ENCODE measurements around the gene SOCS7.

The SOCS7 gene

GRCh38 chr17:38449364-38449763, 97.7 kb downstream of the SOCS7 start:
- H2BK12ac ChIP-seq (ENCODE audit: low read length) = no peak overlapping the region
- peak overlapping the region; percentile 93 for H2AK5ac ChIP-seq (ENCODE audit: low read depth, low read length)
- peak overlapping the region; percentile 62 for H2BK5ac ChIP-seq (ENCODE audit: low read length)
- H2BK15ac ChIP-seq (ENCODE audit: low read length) = peak overlapping the region; percentile 53
- peak overlapping the region; percentile 80 for H4K91ac ChIP-seq (ENCODE audit: low read depth, low read length, poor library complexity)
- no peak overlapping the region for H3K4ac ChIP-seq (ENCODE audit: low read length)
- H3K4me1 ChIP-seq (ENCODE audit: control insufficient read depth in 2 of 2, insufficient read depth in 1 of 2, low read depth in 1 of 2, low read length in 2 of 2) = peaks cover 40 to 42% of the 10 kb centered on the region in 2 donors
- H3K4me3 ChIP-seq (ENCODE audit: low read length in 2 of 2) = no peak overlapping the region
- peak overlapping the region; percentile 37 for H3K27ac ChIP-seq (replicated peaks; ENCODE audit: low read length)
- H3K9me3 ChIP-seq (replicated peaks in 1 of 2; ENCODE audit: control insufficient read depth in 2 of 2, insufficient read depth in 1 of 2, low read depth in 1 of 2, low read length in 2 of 2) = no peaks in the 10 kb centered on the region
- H3K79me1 ChIP-seq (ENCODE audit: low read depth, low read length) = peaks cover 1% of the 10 kb centered on the region
- no peaks in the 10 kb centered on the region for H3K36me3 ChIP-seq (replicated peaks in 1 of 2; ENCODE audit: control insufficient read depth in 2 of 2, insufficient read depth in 2 of 2, low read length in 2 of 2)
- H3K27me3 ChIP-seq (ENCODE audit: control insufficient read depth in 3 of 3, insufficient read depth in 3 of 3, low read depth in 1 of 3, low read length in 3 of 3) = peaks cover 0 to 5% (median 0%) of the 10 kb centered on the region in 3 experiments
- H2BK120ac ChIP-seq (ENCODE audit: low read depth, low read length) = peak overlapping the region; percentile 1
- WGBS, 2 donors (ENCODE audit: extremely low coverage in 2 of 2, insufficient read length in 2 of 2, insufficient replicate concordance in 1 of 2) = no CpG with 5 or more reads among the region's 15 CpGs
- peak overlapping the region; percentile 30 for H3K23ac ChIP-seq (ENCODE audit: low read depth, low read length, poor library complexity)
- H3K9ac ChIP-seq (ENCODE audit: low read depth, low read length, poor library complexity) = peak overlapping the region; percentile 7
- no peak overlapping the region for H2AFZ ChIP-seq (ENCODE audit: low read length)
- H4K8ac ChIP-seq (ENCODE audit: low read depth, low read length) = no peak overlapping the region
- H3K4me2 ChIP-seq (ENCODE audit: insufficient read depth, low read length, poor library complexity, severe bottlenecking) = no peak overlapping the region
- DNase-seq (ENCODE audit: low spot score) = no peak
- peak overlapping the region; percentile 84 for H3K18ac ChIP-seq (ENCODE audit: low read length)
- H3K14ac ChIP-seq (ENCODE audit: low read length) = peak overlapping the region; percentile 42

GRCh38 chr17:38450557-38451029, 98.9 kb downstream of the SOCS7 start:
- H3K9me3 ChIP-seq (replicated peaks in 1 of 2; ENCODE audit: control insufficient read depth in 2 of 2, insufficient read depth in 1 of 2, low read depth in 1 of 2, low read length in 2 of 2) = no peaks in the 10 kb centered on the region
- no CpG with 5 or more reads among the region's 6 CpGs for WGBS, 2 donors (ENCODE audit: extremely low coverage in 2 of 2, insufficient read length in 2 of 2, insufficient replicate concordance in 1 of 2)
- peaks cover 3% of the 10 kb centered on the region for H3K79me1 ChIP-seq (ENCODE audit: low read depth, low read length)
- H2BK15ac ChIP-seq (ENCODE audit: low read length) = no peak overlapping the region
- no peak overlapping the region for H2AFZ ChIP-seq (ENCODE audit: low read length)
- H3K4ac ChIP-seq (ENCODE audit: low read length) = no peak overlapping the region
- H2BK12ac ChIP-seq (ENCODE audit: low read length) = no peak overlapping the region
- H3K23ac ChIP-seq (ENCODE audit: low read depth, low read length, poor library complexity) = no peak overlapping the region
- H3K36me3 ChIP-seq (replicated peaks in 1 of 2; ENCODE audit: control insufficient read depth in 2 of 2, insufficient read depth in 2 of 2, low read length in 2 of 2) = no peaks in the 10 kb centered on the region
- no peak overlapping the region for H2BK5ac ChIP-seq (ENCODE audit: low read length)
- no peak overlapping the region for H3K18ac ChIP-seq (ENCODE audit: low read length)
- no peak overlapping the region for H3K4me2 ChIP-seq (ENCODE audit: insufficient read depth, low read length, poor library complexity, severe bottlenecking)
- no peak overlapping the region for H4K8ac ChIP-seq (ENCODE audit: low read depth, low read length)
- no peak overlapping the region for H3K14ac ChIP-seq (ENCODE audit: low read length)
- peak overlapping the region; percentile 82 for H2AK5ac ChIP-seq (ENCODE audit: low read depth, low read length)
- no peak for DNase-seq (ENCODE audit: low spot score)
- peaks cover 0 to 5% (median 0%) of the 10 kb centered on the region in 3 experiments for H3K27me3 ChIP-seq (ENCODE audit: control insufficient read depth in 3 of 3, insufficient read depth in 3 of 3, low read depth in 1 of 3, low read length in 3 of 3)
- H3K27ac ChIP-seq (replicated peaks; ENCODE audit: low read length) = peak overlapping the region; percentile 79
- H4K91ac ChIP-seq (ENCODE audit: low read depth, low read length, poor library complexity) = no peak overlapping the region
- H2BK120ac ChIP-seq (ENCODE audit: low read depth, low read length) = no peak overlapping the region
- H3K9ac ChIP-seq (ENCODE audit: low read depth, low read length, poor library complexity) = no peak overlapping the region
- H3K4me1 ChIP-seq (ENCODE audit: control insufficient read depth in 2 of 2, insufficient read depth in 1 of 2, low read depth in 1 of 2, low read length in 2 of 2) = peaks cover 50 to 54% of the 10 kb centered on the region in 2 donors
- no peak overlapping the region for H3K4me3 ChIP-seq (ENCODE audit: low read length in 2 of 2)

- peak overlapping the region; percentile 79 for H3K27ac ChIP-seq (replicated peaks; ENCODE audit: low read length)
- peak overlapping the region; percentile 73 for H3K9ac ChIP-seq (ENCODE audit: low read depth, low read length, poor library complexity)
- no CpG with 5 or more reads among the region's 10 CpGs for WGBS, 2 donors (ENCODE audit: extremely low coverage in 2 of 2, insufficient read length in 2 of 2, insufficient replicate concordance in 1 of 2)
- H3K36me3 ChIP-seq (replicated peaks in 1 of 2; ENCODE audit: control insufficient read depth in 2 of 2, insufficient read depth in 2 of 2, low read length in 2 of 2) = no peaks in the 10 kb centered on the region
- peak overlapping the region; percentile 19 for H2BK15ac ChIP-seq (ENCODE audit: low read length)
- H4K91ac ChIP-seq (ENCODE audit: low read depth, low read length, poor library complexity) = peak overlapping the region; percentile 25
- peak overlapping the region; percentile 14 for H2BK5ac ChIP-seq (ENCODE audit: low read length)
- peak overlapping the region; percentile 89 for H4K8ac ChIP-seq (ENCODE audit: low read depth, low read length)
- H3K4me2 ChIP-seq (ENCODE audit: insufficient read depth, low read length, poor library complexity, severe bottlenecking) = peak overlapping the region; percentile 47
- peak overlapping the region in 1 of 2 donors; percentile 36 for H3K4me3 ChIP-seq (ENCODE audit: low read length in 2 of 2)
- H3K4ac ChIP-seq (ENCODE audit: low read length) = peak overlapping the region; percentile 39
- peak overlapping the region; percentile 40 for H2BK120ac ChIP-seq (ENCODE audit: low read depth, low read length)
- H3K18ac ChIP-seq (ENCODE audit: low read length) = peak overlapping the region; percentile 97
- H3K9me3 ChIP-seq (replicated peaks in 1 of 2; ENCODE audit: control insufficient read depth in 2 of 2, insufficient read depth in 1 of 2, low read depth in 1 of 2, low read length in 2 of 2) = no peaks in the 10 kb centered on the region
- peaks cover 3% of the 10 kb centered on the region for H3K79me1 ChIP-seq (ENCODE audit: low read depth, low read length)
- H3K4me1 ChIP-seq (ENCODE audit: control insufficient read depth in 2 of 2, insufficient read depth in 1 of 2, low read depth in 1 of 2, low read length in 2 of 2) = peaks cover 57 to 61% of the 10 kb centered on the region in 2 donors
- H2AK5ac ChIP-seq (ENCODE audit: low read depth, low read length) = peak overlapping the region; percentile 82
- H3K27me3 ChIP-seq (ENCODE audit: control insufficient read depth in 3 of 3, insufficient read depth in 3 of 3, low read depth in 1 of 3, low read length in 3 of 3) = peaks cover 0 to 5% (median 0%) of the 10 kb centered on the region in 3 experiments
- peak overlapping the region; percentile 88 for H2AFZ ChIP-seq (ENCODE audit: low read length)
- H3K23ac ChIP-seq (ENCODE audit: low read depth, low read length, poor library complexity) = peak overlapping the region; percentile 46
- peak overlapping the region; percentile 39 for H3K14ac ChIP-seq (ENCODE audit: low read length)
- no peak for DNase-seq (ENCODE audit: low spot score)
- peak overlapping the region; percentile 86 for H2BK12ac ChIP-seq (ENCODE audit: low read length)
Observed at GRCh38 chr17:38451030-38451839, 99.6 kb downstream of the SOCS7 start.

Measured in neuronal stem cell (in vitro differentiated cells).